NOMO-1 treated with DMSO at 0.1 percent for 48 hours (cell line): ENCODE data around the gene SCIN.
"Not testable (repeated sequence)": the region's sequence is repeated elsewhere in the genome, so short reads cannot be mapped to it uniquely, and the experiment has no call there.

Source experiments
- DNase-seq: peaks from one replicate; lab custom pipeline; 2025; ENCODE audit not compliant: unreplicated experiment; lab: John Stamatoyannopoulos, UW

The SCIN gene

GRCh38 chr7:12686891-12687717, 116.6 kb downstream of the SCIN start, which contains the start of gene ARL4A:
ARL4A (plus strand) TSS chr7:12687633; CDS start chr7:12688255, 622 bp downstream.
- peak; percentile 97 for DNase-seq

- peak; percentile 31 for DNase-seq
These were observed 117.2 kb downstream of the SCIN start for GRCh38 chr7:12687718-12688171.

GRCh38 chr7:12688485-12689170, 118.1 kb downstream of the SCIN start:
- DNase-seq: peak; percentile 23

DNA sequence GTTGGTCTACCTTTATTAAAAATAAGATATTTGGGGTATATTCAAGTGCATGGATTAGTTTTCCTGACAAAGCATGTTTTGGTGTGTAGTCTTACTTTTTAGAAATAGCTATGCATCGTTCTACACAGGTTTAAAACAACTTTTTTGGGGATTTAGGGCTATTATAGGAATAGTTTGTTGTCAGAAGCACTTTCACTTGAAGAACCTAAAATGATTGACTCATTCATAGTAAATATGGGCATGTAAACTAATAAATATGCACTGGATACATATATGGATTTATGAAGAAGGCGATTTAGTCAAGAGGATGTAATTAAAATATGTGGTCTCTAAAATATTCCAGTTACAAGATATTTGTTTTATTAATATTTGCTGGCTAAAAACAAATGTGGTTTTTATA, 118.9 kb downstream of the SCIN start:
- no peak for DNase-seq

GRCh38 chr7:12690041-12690878, 119.7 kb downstream of the SCIN start:
- no peak for DNase-seq

- DNase-seq: not testable (repeated sequence)
These were observed 120.9 kb downstream of the SCIN start for GRCh38 chr7:12691388-12691787.

GRCh38 chr7:12692035-12692434, 121.5 kb downstream of the SCIN start:
- DNase-seq: no peak

GRCh38 chr7:12692479-12693259, 122.1 kb downstream of the SCIN start:
- DNase-seq: no peak

- DNase-seq: no peak
These were observed 124.3 kb downstream of the SCIN start for GRCh38 chr7:12694817-12695216.

GRCh38 chr7:12695965-12696364, 125.4 kb downstream of the SCIN start:
- DNase-seq: no peak

GRCh38 chr7:12699299-12699698, 128.8 kb downstream of the SCIN start:
- DNase-seq: no peak

- no peak for DNase-seq
These were observed 130.9 kb downstream of the SCIN start for GRCh38 chr7:12701433-12701832.

- no peak for DNase-seq
These were observed 133.4 kb downstream of the SCIN start for GRCh38 chr7:12703881-12704280.

DNA sequence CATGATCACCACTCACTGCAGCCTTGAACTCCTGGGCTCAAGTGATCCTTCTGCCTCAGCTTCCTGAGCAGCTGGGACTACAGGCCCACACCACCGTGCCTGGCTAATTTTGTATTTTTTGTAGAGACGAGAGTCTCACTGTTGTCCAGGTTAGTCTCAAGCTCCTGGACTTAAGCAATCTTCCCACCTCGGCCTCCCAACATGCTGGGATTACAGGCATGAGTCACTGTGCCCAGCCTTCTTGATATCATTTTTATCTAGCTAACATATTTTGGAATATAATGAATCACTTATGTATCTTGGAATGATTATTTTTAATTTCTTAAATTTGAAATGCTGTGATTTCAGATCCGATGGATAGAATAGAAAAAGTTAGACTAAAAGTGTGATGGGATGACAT, 135.4 kb downstream of the SCIN start:
- DNase-seq: no peak

- no peak for DNase-seq
These were observed 136.5 kb downstream of the SCIN start for GRCh38 chr7:12706900-12707536.

GRCh38 chr7:12708314-12708713, 137.8 kb downstream of the SCIN start:
- DNase-seq: no peak
